Right cardiac atrium (tissue), 5 donors: ENCODE measurements around the gene SENP1. TPM values are rescaled to one million over a fixed set of nuclear protein-coding genes. Genes with fewer than 3 reads are reported as not detected.
"Not testable (repeated sequence)": the region's sequence is repeated elsewhere in the genome, so short reads cannot be mapped to it uniquely, and the experiment has no call there.

Experiments
- ATAC-seq, 2 donors: fragments of 200-7000 bp; cut with Tn5 transposase; one replicate each; pipeline versions ENCODE4 v1.8.0 to v1.9.1; 2020; ENCODE audit warnings: moderate library complexity in 2 of 2, mild to moderate bottlenecking in 1 of 2
- DNase-seq, 3 donors: peaks; one replicate each; pipeline ENCODE4 v3.0.0-alpha.2; 2020
- H3K27ac ChIP-seq: one replicate; pipeline ENCODE4 v1.5.1; 2013; ENCODE audit warnings: mild to moderate bottlenecking, low read length, control low read depth, moderate library complexity
- H3K27me3 ChIP-seq: one replicate; pipeline ENCODE4 v1.6.1; 2013; ENCODE audit not compliant: control insufficient read depth, insufficient read depth
- H3K4me1 ChIP-seq: one replicate; pipeline ENCODE4 v1.6.1; 2013; ENCODE audit warnings: low read length; ENCODE audit not compliant: control insufficient read depth, insufficient read depth
- H3K4me3 ChIP-seq: one replicate; pipeline ENCODE4 v1.5.1; 2013; ENCODE audit warnings: low read length, control low read depth
- H3K9me3 ChIP-seq: one replicate; pipeline ENCODE4 v1.6.1; 2013; ENCODE audit warnings: low read length; ENCODE audit not compliant: control insufficient read depth
- WGBS: extraction: QIAGEN DNeasy Blood & Tissue Kit; methylation state at CpG from one replicate; pipeline ENCODE4 v1.1.7; 2013; 5-methylcytosine and 5-hydroxymethylcytosine counted together
- intact Hi-C, 4 donors: fragments of 100-400 bp; cut with DNase I; formaldehyde crosslinking; loops; one replicate each; pipeline versions ENCODE4 v1.11.0 to v1.14.0; 2022 to 2023
- polyA plus RNA-seq: library from polyadenylated mRNA; stranded (reverse); fragments of 200-250 nt; gene quantifications from one replicate; pipeline ENCODE4 v1.2.3, GENCODE V29; 2013
- total RNA-seq, 4 donors: library from RNA; stranded (reverse); fragmentation: NEBNext Ultra II Directional; extraction: Animal tissue kit (Norgen Biotek cat#: 25700); gene quantifications; one replicate each; pipeline ENCODE4 v1.2.1, GENCODE V29; 2021
- donor health status: healthy with polysubstance abuse.
- donor health status: DM: no; HTN: yes; CAD: no.
- donor health status: DM: no; HTN: no; CAD: no.
- donor health status: DM: no; HTN: yes; CAD: no; lungs with severe emphysema.
- donor health status: DM: yes; HTN: yes; CAD: no.

SENP1 gene
- total and polyA plus RNA-seq, 5 donors, result 2.8 to 12.8 (median 9.0) TPM

DNA sequence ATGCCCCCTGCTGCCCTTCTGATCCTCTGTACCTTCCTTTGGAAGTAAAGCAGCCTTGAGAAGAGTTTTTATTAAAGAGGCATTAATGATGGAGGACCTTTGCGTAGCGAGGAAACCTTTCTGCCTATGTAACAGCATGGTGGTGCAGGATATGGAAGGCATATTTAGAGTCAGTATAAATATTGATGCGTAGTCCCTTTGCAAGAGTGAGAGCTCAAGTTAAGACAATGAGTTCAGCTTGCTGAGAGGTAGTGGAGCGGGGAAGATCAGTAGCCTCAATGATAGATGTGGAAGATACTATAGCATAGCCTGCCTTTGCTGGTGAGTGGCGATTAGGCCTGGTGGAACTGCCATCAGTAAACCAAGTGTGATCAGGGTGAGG lies 5.4 kb upstream of the SENP1 start:
- not testable (repeated sequence) for H3K27ac ChIP-seq, H3K4me3 ChIP-seq, DNase-seq, ATAC-seq, H3K4me1 ChIP-seq, H3K9me3 ChIP-seq, H3K27me3 ChIP-seq
- intact Hi-C loops, result loop anchor here in 1 of 4 donors (10.0 kb wide), 1 partner anchor 53 kb away; no protein-coding TSS in a partner anchor
- WGBS, result 93% methylated on average over 5 of the region's 5 CpGs

DNA sequence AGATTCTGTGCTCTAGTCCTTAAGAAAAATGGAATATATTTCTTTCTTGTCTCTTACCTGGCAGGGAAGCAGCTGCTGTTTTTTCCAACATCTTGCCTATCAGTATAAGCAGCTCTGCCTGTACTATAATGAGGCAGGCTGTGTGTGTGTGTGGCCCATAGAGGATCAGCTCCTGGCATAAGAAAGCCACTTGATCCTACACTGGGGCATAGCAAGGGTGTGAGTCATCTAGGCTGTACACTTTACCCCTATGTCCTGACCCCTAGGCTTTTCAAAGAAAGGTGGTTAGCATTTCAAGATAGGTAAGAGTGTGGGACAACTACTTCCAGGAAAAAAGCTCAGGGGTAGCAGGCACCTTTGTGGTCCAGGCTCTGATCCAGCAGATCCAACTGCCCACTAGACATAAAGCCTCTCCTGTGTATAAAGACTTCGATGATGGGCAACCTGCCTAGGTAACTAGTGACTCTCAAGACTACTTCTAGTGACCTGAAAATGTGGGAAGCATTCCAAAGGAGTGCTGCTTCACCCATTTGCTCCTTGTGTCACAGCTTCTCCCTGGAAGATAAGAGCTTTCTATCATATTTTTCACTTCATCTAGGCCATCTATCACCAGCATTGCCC lies 4.9 kb upstream of the SENP1 start:
- DNase-seq (no peak), ATAC-seq (no peak)
- Histone ChIP-seq H3K4me3 (no peak overlapping the region), H3K9me3 (no peaks in the 10 kb centered on the region), H3K4me1 (no peaks in the 10 kb centered on the region), H3K27ac (no peak overlapping the region), H3K27me3 (no peaks in the 10 kb centered on the region)
- WGBS, result 84% methylated on average over 1 of the region's 1 CpG
- intact Hi-C loops, result loop anchor here in 1 of 4 donors (10.0 kb wide), 1 partner anchor 54 kb away; no protein-coding TSS in a partner anchor

DNA sequence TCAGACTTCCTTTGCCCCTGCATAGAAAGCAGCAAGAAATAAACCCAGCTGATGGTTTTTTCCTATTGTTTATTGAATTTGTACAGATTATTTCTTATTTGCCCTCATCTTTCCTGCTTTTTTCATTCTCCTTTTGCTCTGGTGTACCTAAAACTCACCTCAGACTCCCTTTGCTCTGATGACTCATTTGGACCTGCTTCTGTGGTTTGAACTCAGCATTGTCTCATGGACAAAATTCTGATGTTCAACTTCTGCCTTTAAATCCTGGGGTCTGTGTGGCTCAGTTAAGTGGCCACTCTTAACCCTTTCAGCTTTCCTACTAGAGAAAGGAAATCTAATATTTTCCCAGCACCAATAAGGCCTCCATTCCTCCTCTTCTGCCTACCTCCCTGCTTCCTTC lies 3.5 kb upstream of the SENP1 start:
- intact Hi-C loops, result loop anchor here in 1 of 4 donors (10.0 kb wide), 1 partner anchor 45 kb away; the partner anchor contains the start of gene ASB8
- H3K27me3 ChIP-seq, result no peaks in the 10 kb centered on the region
- H3K4me1 ChIP-seq, result peaks cover 2% of the 10 kb centered on the region
- no peak overlapping the region for H3K27ac ChIP-seq
- H3K4me3 ChIP-seq, result no peak overlapping the region
- ATAC-seq (no peak), DNase-seq (no peak)
- no peaks in the 10 kb centered on the region for H3K9me3 ChIP-seq

DNA sequence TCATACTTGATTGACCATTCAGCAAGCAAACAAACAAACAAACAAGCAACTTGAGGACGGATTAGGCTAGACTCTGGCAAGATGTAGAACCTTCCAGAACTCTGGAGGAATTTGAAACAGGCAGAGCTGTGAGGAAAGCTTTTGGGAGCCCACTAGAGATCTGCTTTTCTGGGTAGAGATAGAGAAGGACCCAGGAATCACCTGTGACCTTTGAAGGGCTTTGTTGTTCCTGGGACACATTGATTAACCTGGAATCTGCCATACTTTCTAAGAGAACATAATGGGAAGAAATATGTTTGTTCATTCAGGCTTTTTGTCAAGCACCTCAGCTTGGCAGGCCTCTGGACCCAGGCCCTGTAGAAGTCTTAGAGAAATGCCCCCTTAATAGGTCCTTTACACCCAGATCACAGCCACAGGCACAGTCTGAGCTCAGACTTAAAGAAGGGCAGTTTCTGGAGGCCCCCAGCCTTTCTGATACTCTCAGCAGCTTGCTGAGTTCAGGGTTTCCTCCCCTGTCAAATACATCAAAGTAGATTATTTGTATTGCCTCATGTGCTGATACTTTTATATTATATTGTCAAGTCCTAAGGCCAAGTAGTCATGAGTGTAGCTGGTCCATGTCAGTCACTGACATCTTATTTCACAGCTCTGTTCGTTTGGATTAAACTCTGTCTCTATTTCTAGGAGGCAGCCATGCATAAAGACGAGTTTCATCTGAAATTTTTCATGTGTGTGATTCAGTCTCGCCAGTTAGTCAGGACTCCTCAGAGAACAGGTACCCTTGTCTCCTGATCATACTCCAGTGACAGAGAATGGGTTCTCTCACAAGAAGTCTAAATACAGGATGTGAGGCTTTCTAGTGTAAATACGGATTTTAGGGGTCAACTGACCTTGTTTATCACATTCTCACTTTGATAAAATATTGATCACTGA lies 1.1 kb upstream of the SENP1 start:
- ATAC-seq (no peak), DNase-seq (no peak)
- peak overlapping the region; percentile 95 for H3K4me3 ChIP-seq
- H3K27ac ChIP-seq, result peak overlapping the region; percentile 99
- 72% methylated on average over 5 of the region's 5 CpGs for WGBS
- peaks cover 3% of the 10 kb centered on the region for H3K4me1 ChIP-seq
- H3K27me3 ChIP-seq, result no peaks in the 10 kb centered on the region
- H3K9me3 ChIP-seq, result no peaks in the 10 kb centered on the region
- intact Hi-C loops, result loop anchor here in 1 of 4 donors (10.0 kb wide), 1 partner anchor 48 kb away; the partner anchor contains the start of gene ASB8

DNA sequence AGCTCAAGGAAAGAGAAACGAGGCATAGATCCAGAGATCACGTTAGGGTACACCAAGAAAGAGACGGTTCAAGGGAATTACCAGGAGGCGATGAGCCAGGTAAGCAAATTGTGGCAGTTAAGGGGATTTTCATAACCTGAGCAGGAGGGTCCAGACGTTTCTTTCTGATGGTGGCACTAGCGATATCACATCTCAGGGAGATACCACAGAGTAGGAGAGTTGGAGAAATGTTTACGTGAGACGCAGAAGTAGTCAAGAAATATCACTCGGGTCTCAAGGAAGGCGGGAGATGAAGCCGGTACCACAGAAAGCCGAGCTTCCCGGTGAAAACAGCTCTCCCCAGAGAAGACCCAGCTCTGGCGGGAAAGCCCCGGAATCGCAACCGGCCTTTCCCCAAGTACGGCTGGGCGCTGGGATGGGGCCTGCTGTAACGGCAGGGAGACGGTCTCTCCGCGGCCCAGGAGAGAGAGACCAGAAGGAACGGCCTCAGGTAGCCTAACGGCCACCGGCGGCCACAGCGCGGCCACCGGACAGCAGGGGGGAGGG lies 485 bp downstream of the SENP1 start:
- WGBS, result under 1% methylated on average over 30 of the region's 30 CpGs
- Histone ChIP-seq H3K4me3 (peak overlapping the region; percentile 95), H3K27ac (peak overlapping the region; percentile 99), H3K27me3 (no peaks in the 10 kb centered on the region), H3K4me1 (peaks cover 3% of the 10 kb centered on the region), H3K9me3 (no peaks in the 10 kb centered on the region)
- no peak for DNase-seq
- intact Hi-C loops, result loop anchor here in 1 of 4 donors (10.0 kb wide), 1 partner anchor 49 kb away; the partner anchor contains the start of gene ASB8
- ATAC-seq, result no peak

DNA sequence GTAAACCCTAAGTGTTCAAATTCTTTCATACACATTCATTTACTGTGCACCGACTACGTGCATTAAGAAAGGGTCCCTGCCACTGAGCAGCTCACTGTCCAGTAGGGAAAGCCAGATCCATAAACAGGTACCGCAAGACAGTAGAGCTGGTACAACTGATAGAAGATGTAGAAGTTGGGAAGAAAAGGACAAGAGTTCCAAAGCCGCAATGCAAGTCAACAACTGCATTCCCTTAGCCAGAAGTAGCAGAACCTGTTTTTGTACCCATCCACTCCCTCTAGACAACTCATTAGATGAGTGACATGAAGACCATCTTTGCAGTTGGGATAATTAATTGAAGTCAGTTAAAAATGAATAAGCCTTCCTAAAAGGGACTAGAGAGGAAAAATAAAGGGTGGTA lies 1.3 kb downstream of the SENP1 start:
- intact Hi-C loops, result loop anchor here in 1 of 4 donors (10.0 kb wide), 1 partner anchor 50 kb away; the partner anchor contains the start of gene ASB8
- 65% methylated on average over 4 of the region's 4 CpGs for WGBS
- no peak for DNase-seq
- peak overlapping the region; percentile 95 for H3K4me3 ChIP-seq
- H3K27me3 ChIP-seq, result no peaks in the 10 kb centered on the region
- H3K4me1 ChIP-seq, result peaks cover 3% of the 10 kb centered on the region
- ATAC-seq, result no peak
- H3K9me3 ChIP-seq, result no peaks in the 10 kb centered on the region
- no peak overlapping the region for H3K27ac ChIP-seq

DNA sequence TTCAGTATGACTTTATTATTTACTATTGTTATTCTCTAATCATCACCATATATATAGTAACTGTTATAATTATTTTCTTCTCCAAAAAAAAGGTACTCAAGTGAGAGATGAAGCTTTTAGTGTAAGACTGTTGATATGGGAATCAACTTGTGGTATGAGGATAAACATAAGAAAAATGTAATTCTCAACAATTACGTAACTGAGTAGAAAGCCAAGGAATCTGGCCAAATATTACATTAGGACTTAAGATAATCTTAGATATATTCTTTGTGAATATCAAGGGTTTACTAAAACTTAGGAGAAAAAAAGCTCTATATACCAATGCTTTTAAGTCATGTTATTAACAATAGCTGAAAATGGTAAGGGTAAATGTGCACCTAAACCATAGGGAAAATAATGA lies 13.3 kb downstream of the SENP1 start:
- Histone ChIP-seq H3K4me3 (no peak overlapping the region), H3K4me1 (no peaks in the 10 kb centered on the region), H3K9me3 (no peaks in the 10 kb centered on the region), H3K27ac (no peak overlapping the region), H3K27me3 (no peaks in the 10 kb centered on the region)
- WGBS, result 80% methylated on average over 1 of the region's 1 CpG
- ATAC-seq (no peak), DNase-seq (no peak)
- intact Hi-C loops, result no loop called here

DNA sequence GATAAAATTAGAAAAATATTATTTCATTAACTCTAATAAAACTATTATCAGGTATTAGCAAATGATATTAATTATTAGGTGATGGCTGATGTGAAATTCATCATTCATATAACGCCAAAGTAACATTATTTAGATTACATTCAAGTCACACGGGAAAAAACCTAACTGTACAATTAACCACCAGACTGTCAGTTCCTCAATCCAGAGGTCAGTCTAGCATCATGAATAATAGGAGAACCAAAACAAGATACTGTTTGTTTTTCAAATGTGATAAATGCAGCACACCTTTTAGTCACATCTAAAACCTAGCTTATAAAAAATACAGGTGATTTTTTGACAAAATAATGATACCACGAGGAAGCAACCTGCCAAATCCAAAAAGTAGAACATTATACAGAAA lies 19.6 kb downstream of the SENP1 start:
- DNase-seq (no peak), ATAC-seq (no peak)
- Histone ChIP-seq H3K4me1 (no peaks in the 10 kb centered on the region), H3K9me3 (no peaks in the 10 kb centered on the region), H3K27me3 (no peaks in the 10 kb centered on the region), H3K4me3 (no peak overlapping the region), H3K27ac (no peak overlapping the region)
- intact Hi-C loops, result loop anchor here in 1 of 4 donors (5.0 kb wide), 1 partner anchor 76 kb away; no protein-coding TSS in a partner anchor
- 87% methylated on average over 3 of the region's 3 CpGs for WGBS

DNA sequence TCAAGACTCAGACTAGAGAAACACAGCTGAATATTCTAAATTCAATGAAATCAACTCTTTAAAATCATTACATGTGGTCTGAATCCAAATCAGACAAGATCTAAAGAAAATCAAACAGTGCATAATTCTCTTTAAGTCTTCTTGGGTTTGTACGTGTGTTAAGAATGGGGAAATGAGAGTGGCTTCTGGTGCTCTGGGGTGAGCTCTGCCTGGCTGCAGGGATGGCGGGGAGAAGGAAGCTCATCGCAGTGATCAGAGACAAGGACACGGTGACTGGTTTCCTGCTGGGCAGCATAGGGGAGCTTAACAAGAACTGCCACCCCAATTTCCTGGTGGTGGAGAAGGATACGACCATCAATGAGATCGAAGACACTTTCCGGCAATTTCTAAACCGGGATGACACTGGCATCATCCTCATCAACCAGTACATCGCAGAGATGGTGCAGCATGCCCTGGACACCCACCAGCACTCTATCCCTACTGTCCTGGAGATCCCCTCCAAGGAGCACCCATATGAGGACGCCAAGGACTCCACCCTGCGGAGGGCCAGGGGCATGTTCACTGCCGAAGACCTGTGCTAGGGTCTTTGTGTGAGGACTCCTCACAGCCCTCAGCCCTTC lies 20.9 kb downstream of the SENP1 start:
- no peak for ATAC-seq
- no peaks in the 10 kb centered on the region for H3K9me3 ChIP-seq
- no peaks in the 10 kb centered on the region for H3K27me3 ChIP-seq
- H3K27ac ChIP-seq, result no peak overlapping the region
- no peak overlapping the region for H3K4me3 ChIP-seq
- intact Hi-C loops, result loop anchor here (5.0 kb wide), 2 partner anchors 77 to 82 kb away; no protein-coding TSS in a partner anchor
- 90% methylated on average over 12 of the region's 12 CpGs for WGBS
- no peak for DNase-seq
- no peaks in the 10 kb centered on the region for H3K4me1 ChIP-seq

DNA sequence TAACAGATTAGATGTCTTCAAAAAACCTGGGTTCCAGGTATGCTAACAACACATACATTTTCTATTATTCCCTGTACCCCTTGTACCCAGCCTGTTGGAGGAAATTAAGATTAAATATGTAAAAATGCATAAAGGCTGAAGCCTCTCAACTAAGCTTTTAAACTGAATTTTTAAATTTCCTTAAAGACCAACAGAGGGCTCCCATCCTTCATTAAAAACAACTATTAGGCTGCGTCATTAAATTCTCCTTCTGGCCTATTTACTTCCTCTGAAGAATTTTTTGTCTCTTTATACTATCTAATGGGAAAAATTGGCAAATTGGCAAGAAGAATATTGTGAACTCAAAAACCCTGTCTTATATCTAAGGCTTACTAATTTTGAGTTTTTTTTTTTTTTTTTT lies 21.8 kb downstream of the SENP1 start:
- ATAC-seq (no peak), DNase-seq (no peak)
- intact Hi-C loops, result loop anchor here in 3 of 4 donors (5.0 kb wide), 2 partner anchors 78 to 83 kb away; no protein-coding TSS in a partner anchor
- no peaks in the 10 kb centered on the region for H3K27me3 ChIP-seq
- no peaks in the 10 kb centered on the region for H3K4me1 ChIP-seq
- no peak overlapping the region for H3K4me3 ChIP-seq
- H3K27ac ChIP-seq, result no peak overlapping the region
- no peaks in the 10 kb centered on the region for H3K9me3 ChIP-seq
- WGBS, result 19% methylated on average over 1 of the region's 1 CpG
